Tibial nerve (tissue), 4 donors: ENCODE measurements around the gene RAB6B. TPM values are rescaled to one million over a fixed set of nuclear protein-coding genes. Genes with fewer than 3 reads are reported as not detected.

ENCODE experiments used
- DNase-seq, 2 donors: peaks; one replicate each; pipeline ENCODE4 v3.0.0-alpha.2; 2019; ENCODE audit warnings: low spot score in 2 of 2
- H3K27ac ChIP-seq, 4 donors: fragments of 200-600 bp; sonication (generic) in 3 of 4; one replicate each; pipeline ENCODE4 v1.5.1; 2017 to 2019; ENCODE audit warnings: mild to moderate bottlenecking in 1 of 4
- H3K27me3 ChIP-seq, 2 donors: fragments of 200-600 bp; sonication (generic) in 1 of 2; one replicate each; pipeline versions ENCODE4 v1.5.1 to v1.6.0; 2017 to 2019
- H3K36me3 ChIP-seq, 3 donors: fragments of 200-600 bp; sonication (generic); one replicate each; pipeline ENCODE4 v1.5.1; 2018 to 2019
- H3K4me1 ChIP-seq, 4 donors: fragments of 200-600 bp; sonication (generic) in 3 of 4; one replicate each; pipeline ENCODE4 v1.5.1; 2017 to 2019
- H3K4me3 ChIP-seq, 4 donors: fragments of 200-600 bp; sonication (generic) in 3 of 4; one replicate each; pipeline ENCODE4 v1.5.1; 2017 to 2019; ENCODE audit warnings: mild to moderate bottlenecking in 1 of 4, moderate library complexity in 1 of 4
- H3K9me3 ChIP-seq, 4 donors: fragments of 200-600 bp; sonication (generic) in 3 of 4; one replicate each; pipeline ENCODE4 v1.5.1; 2017 to 2019
- EP300 ChIP-seq, 2 donors: sonication (generic); formaldehyde crosslinking; IDR thresholded peaks; one replicate each; pipeline ENCODE4 v1.6.1; 2017; ENCODE audit warnings: antibody characterized with exemption in 2 of 2, mild to moderate bottlenecking in 1 of 2
- POLR2A ChIP-seq, 2 donors: fragments of 450-650 bp; IDR thresholded peaks; one replicate each; pipeline ENCODE4 v1.6.1; 2017; ENCODE audit warnings: antibody characterized with exemption in 2 of 2, mild to moderate bottlenecking in 2 of 2, moderate library complexity in 2 of 2
- WGBS, 2 donors: methylation state at CpG; one replicate each; pipeline ENCODE4 v1.1.5; 2018; 5-methylcytosine and 5-hydroxymethylcytosine counted together
- total RNA-seq, 4 donors: library from RNA; depleted of rRNA; stranded (reverse); fragments of >200 nt; gene quantifications; one replicate each; pipeline ENCODE4 v1.1.0, GENCODE V29; 2016
- TF ChIP-seq, protein P1 (sequence below), 5 experiments: fragments of 200-600 bp in 3 of 5; fragments of 450-650 bp in 2 of 5; sonication (generic) in 3 of 5; IDR thresholded peaks; one replicate each; pipeline ENCODE4 v1.5.1; 2016 to 2019; ENCODE audit warnings: antibody characterized with exemption in 5 of 5, mild to moderate bottlenecking in 3 of 5, moderate library complexity in 2 of 5

Gene RAB6B
- total RNA-seq, 4 donors from 2014 or later, result 1.4 to 3.6 (median 2.0) TPM

DNA sequence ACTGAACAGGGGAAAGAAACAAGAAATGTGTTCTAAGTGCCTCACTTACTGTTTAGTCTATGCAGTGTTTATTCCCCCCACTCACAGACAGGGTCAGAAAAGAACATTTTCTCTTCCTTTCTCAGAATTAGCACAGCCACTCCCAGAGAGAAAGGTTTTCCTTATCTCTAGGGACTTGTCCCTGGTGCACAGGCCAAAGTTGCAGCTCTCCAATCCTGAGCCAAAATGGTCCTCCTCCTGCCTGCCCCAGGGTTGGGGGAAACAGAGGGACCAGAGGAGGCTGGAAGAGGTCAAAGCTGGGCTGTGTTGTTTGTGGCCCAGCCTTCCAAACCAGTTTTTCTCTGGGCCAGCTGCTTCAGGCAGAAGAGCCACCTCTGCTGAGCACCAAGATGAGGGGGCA, 12.0 kb downstream of the RAB6B start:
- no peak for DNase-seq
- no peaks in the 10 kb centered on the region for H3K36me3 ChIP-seq
- no peak overlapping the region for H3K4me3 ChIP-seq
- TF ChIP-seq, protein P1, sequence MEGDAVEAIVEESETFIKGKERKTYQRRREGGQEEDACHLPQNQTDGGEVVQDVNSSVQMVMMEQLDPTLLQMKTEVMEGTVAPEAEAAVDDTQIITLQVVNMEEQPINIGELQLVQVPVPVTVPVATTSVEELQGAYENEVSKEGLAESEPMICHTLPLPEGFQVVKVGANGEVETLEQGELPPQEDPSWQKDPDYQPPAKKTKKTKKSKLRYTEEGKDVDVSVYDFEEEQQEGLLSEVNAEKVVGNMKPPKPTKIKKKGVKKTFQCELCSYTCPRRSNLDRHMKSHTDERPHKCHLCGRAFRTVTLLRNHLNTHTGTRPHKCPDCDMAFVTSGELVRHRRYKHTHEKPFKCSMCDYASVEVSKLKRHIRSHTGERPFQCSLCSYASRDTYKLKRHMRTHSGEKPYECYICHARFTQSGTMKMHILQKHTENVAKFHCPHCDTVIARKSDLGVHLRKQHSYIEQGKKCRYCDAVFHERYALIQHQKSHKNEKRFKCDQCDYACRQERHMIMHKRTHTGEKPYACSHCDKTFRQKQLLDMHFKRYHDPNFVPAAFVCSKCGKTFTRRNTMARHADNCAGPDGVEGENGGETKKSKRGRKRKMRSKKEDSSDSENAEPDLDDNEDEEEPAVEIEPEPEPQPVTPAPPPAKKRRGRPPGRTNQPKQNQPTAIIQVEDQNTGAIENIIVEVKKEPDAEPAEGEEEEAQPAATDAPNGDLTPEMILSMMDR (IDR thresholded peaks at IDR 0.05), result no peak
- TF ChIP-seq EP300 (IDR thresholded peaks at IDR 0.05) (no peak), POLR2A (IDR thresholded peaks at IDR 0.05) (no peak)
- H3K27me3 ChIP-seq, result no peaks in the 10 kb centered on the region
- peaks cover 0 to 15% (median 2%) of the 10 kb centered on the region in 4 donors for H3K4me1 ChIP-seq
- no peak overlapping the region for H3K27ac ChIP-seq
- peaks cover 0 to 8% (median under 1%) of the 10 kb centered on the region in 4 donors for H3K9me3 ChIP-seq

DNA sequence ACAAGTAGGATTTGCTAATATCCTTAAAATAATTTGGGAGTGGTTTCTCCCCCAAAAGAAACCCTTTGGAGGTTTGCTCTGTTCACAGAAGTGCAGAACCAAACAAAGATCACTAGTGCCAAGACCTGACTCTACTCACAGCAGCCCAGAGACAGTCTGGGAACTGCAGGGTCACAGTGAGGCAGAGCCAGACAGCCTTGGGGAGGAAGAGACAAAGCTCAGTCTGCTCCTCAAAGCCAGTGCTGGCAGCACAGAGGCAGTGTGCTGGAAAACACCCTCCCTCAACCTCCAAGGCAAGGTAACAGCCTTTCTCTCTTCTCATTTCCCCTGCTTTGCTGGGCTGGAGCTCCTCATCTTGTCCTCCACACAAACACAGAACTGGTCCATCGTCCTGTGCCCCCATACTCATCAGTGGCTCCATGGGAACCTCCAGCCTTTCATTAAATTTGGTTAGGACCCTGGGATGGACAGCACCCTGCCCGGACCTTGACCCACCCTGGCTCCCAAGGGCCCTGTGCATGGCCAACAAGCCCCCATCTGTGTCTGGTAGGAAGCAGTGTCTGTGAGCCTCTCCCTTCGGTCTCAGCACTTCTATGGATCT, 12.6 kb downstream of the RAB6B start:
- 62 to 69% methylated on average over 3 of the region's 3 CpGs for WGBS, 2 donors
- Histone ChIP-seq H3K4me1 (peaks cover 0 to 15% (median 2%) of the 10 kb centered on the region in 4 donors), H3K27ac (no peak overlapping the region), H3K27me3 (no peaks in the 10 kb centered on the region), H3K4me3 (no peak overlapping the region), H3K9me3 (peaks cover 0 to 14% (median 2%) of the 10 kb centered on the region in 4 donors), H3K36me3 (no peaks in the 10 kb centered on the region)
- TF ChIP-seq, protein P1 (IDR thresholded peaks at IDR 0.05), result no peak
- no peak for TF ChIP-seq EP300 (IDR thresholded peaks at IDR 0.05)
- TF ChIP-seq POLR2A (IDR thresholded peaks at IDR 0.05), result no peak
- no peak for DNase-seq

DNA sequence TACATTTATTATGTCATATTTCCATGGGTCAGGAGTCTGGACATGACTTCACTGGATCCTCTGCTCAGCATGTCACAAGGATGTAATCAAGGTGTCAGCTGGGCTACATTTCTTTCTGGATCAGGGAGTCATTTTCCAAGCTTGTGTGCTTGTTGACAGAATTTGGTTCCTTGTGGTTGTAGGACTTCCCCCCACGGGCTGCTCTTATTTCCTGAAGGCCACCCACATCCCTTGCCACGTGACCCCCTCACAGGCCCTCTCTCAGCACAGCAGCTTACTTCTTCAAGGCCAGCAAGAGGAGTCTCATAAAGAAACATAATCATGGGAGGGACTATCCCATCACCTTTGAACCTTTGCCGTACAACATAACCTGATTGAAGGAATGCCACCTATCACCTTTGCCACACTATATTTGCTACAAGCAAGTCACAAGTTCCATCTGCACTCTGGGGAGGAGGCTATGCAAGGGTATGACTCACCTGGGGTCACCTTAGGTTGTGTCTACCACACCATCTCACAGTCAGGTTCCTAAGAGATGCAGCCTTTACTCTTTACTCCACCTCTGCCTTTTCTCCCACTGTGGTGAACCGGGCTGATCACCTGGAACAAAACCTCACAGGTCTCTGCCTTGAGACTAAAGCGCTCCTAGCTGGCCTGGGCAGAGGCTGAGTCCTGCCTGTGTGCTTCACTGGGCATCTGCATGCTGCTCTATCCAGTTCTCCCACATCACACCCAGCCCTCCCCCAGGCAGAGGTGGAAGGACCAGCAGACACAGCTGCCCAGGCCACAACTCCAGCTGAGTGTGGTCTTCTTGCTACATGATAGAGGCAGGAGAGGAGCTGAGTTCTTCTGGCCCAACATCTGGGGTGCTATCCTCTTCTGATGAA, 13.5 kb downstream of the RAB6B start:
- Histone ChIP-seq H3K4me1 (peaks cover 0 to 15% (median 2%) of the 10 kb centered on the region in 4 donors), H3K4me3 (no peak overlapping the region), H3K27me3 (no peaks in the 10 kb centered on the region), H3K27ac (no peak overlapping the region), H3K36me3 (no peaks in the 10 kb centered on the region), H3K9me3 (peaks cover 0 to 17% (median 2%) of the 10 kb centered on the region in 4 donors)
- WGBS, 2 donors, result 75 to 84% methylated on average over 5 of the region's 5 CpGs
- no peak for TF ChIP-seq EP300 (IDR thresholded peaks at IDR 0.05)
- TF ChIP-seq, protein P1 (IDR thresholded peaks at IDR 0.05), result no peak
- no peak for TF ChIP-seq POLR2A (IDR thresholded peaks at IDR 0.05)
- no peak for DNase-seq

DNA sequence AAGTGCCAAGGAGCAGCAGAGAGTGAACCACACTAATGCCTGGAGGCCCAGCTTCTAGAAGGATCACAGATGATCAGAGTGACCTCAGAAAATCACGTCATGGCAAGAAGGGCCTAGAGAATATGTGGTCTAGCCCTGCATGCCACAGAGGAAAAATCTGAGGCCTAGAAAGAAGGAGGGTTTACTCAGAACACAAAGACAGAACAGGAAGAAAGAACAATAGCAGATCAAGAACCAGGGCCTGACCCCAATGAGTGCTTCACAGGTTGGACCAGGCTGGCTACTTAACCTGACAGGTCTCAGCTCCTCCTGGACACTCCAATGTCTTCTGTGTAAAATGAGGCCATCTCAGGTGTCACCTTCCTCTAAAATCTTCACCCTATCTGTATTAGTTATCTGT, 14.2 kb downstream of the RAB6B start:
- TF ChIP-seq POLR2A (IDR thresholded peaks at IDR 0.05), result no peak
- H3K27me3 ChIP-seq, result no peaks in the 10 kb centered on the region
- peaks cover 0 to 15% (median 2%) of the 10 kb centered on the region in 4 donors for H3K4me1 ChIP-seq
- no peak overlapping the region for H3K27ac ChIP-seq
- H3K36me3 ChIP-seq, result no peaks in the 10 kb centered on the region
- 75 to 91% methylated on average over 1 of the region's 1 CpG for WGBS, 2 donors
- peaks cover 0 to 17% (median 2%) of the 10 kb centered on the region in 4 donors for H3K9me3 ChIP-seq
- H3K4me3 ChIP-seq, result no peak overlapping the region
- DNase-seq, result no peak

DNA sequence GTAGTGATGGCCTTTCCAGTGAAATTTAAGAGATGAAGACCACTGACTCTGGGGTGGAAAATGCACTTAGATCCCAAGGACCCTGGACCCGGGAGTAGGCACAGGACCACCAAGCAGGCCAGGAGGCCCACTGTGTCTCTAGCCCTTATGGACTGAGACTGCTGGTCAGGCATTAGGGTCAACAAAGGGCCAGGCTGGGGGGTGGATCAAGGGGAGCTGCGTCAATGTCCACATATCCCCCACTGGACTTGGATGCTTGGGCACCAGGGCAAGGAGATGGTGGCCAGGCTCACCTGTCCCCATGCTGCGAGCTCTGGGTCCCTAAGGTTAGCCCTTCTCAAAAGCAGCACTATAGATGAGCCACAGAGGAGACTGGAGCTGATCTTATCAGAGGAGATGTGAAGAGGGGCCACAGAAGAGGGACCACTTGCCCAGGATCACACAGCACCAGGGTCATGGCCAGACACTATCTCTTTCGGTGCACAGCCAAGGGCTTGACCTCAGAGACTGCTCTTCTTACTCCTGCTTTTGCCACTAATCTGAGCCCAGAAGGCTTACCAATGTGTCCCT, 14.7 kb downstream of the RAB6B start:
- no peak for DNase-seq
- H3K27ac ChIP-seq, result no peak overlapping the region
- 90 to 97% methylated on average over 4 of the region's 4 CpGs for WGBS, 2 donors
- TF ChIP-seq POLR2A (IDR thresholded peaks at IDR 0.05), result no peak
- TF ChIP-seq EP300 (IDR thresholded peaks at IDR 0.05), result no peak
- TF ChIP-seq, protein P1 (IDR thresholded peaks at IDR 0.05), result no peak
- no peaks in the 10 kb centered on the region for H3K27me3 ChIP-seq
- H3K36me3 ChIP-seq, result no peaks in the 10 kb centered on the region
- H3K4me1 ChIP-seq, result peaks cover 0 to 15% (median 2%) of the 10 kb centered on the region in 4 donors
- H3K4me3 ChIP-seq, result no peak overlapping the region
- peaks cover 0 to 17% (median 2%) of the 10 kb centered on the region in 4 donors for H3K9me3 ChIP-seq
